Measurements from ENCODE around the gene TDRD12. TPM values are rescaled to one million over a fixed set of nuclear protein-coding genes. Genes with fewer than 3 reads are reported as not detected.

Gene TDRD12
- total RNA-seq, 4 donors from 2014 or later: 0.16 to 1.3 (median 0.73) TPM

DNA sequence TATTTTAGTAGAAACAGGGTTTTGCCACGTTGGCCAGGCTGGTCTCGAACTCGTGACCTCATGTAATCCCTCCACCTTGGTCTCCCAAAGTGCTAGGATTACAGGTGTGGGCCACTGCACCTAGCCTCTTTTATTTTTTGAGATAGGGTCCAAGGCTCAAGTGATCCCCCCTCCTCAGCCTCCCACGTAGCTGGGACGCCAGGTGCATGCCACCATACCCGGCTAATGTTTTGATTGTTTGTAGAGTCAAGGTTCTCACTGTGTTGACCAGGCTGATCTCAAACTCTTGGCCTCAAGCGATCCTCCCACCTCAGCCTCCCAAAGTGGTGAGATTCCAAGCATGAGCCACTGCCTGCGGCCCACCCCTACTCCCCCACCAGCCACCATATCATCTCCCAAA, 143.7 kb downstream of the TDRD12 start:
- no peak for TF ChIP-seq POLR2A (IDR thresholded peaks at IDR 0.05)
- TF ChIP-seq, protein P1, sequence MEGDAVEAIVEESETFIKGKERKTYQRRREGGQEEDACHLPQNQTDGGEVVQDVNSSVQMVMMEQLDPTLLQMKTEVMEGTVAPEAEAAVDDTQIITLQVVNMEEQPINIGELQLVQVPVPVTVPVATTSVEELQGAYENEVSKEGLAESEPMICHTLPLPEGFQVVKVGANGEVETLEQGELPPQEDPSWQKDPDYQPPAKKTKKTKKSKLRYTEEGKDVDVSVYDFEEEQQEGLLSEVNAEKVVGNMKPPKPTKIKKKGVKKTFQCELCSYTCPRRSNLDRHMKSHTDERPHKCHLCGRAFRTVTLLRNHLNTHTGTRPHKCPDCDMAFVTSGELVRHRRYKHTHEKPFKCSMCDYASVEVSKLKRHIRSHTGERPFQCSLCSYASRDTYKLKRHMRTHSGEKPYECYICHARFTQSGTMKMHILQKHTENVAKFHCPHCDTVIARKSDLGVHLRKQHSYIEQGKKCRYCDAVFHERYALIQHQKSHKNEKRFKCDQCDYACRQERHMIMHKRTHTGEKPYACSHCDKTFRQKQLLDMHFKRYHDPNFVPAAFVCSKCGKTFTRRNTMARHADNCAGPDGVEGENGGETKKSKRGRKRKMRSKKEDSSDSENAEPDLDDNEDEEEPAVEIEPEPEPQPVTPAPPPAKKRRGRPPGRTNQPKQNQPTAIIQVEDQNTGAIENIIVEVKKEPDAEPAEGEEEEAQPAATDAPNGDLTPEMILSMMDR (IDR thresholded peaks at IDR 0.05): no peak
- H3K4me3 ChIP-seq (ENCODE audit: low read depth, poor library complexity, severe bottlenecking): no peak overlapping the region
- 93 to 97% methylated on average over 8 of the region's 8 CpGs for WGBS, 2 donors
- peak in 1 of 2 donors; percentile 54 for DNase-seq (ENCODE audit: low spot score in 2 of 2)
- intact Hi-C loops (cut with DNase I; ENCODE audit: low total_unique reads): no loop called here

DNA sequence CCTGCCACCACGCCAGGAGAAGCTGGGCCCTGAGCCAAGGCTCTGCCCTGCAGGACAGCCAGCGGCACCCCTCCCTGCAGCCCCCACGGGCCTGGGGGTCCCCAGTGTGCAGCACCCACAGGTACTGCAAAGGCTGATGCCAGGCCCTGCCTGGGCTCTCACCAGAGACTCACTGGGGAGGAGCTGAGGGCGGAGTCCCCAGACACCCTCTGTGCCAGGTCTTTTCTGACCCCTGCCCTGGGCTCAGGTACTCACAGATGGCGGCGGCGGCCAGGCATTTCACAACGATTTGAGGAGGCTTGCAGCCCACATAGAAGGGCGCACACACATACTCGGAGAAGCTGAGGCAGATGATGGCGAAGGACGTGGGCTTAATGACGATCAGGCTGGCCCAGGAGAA, 144.3 kb downstream of the TDRD12 start:
- no peak overlapping the region for H3K4me3 ChIP-seq (ENCODE audit: low read depth, poor library complexity, severe bottlenecking)
- DNase-seq (ENCODE audit: low spot score in 2 of 2): peak in 1 of 2 donors; percentile 56
- WGBS, 2 donors: 88 to 90% methylated on average over 11 to 12 of the region's 13 CpGs
- TF ChIP-seq, protein P1 (IDR thresholded peaks at IDR 0.05): no peak
- no peak for TF ChIP-seq POLR2A (IDR thresholded peaks at IDR 0.05)
- intact Hi-C loops (cut with DNase I; ENCODE audit: low total_unique reads): no loop called here

DNA sequence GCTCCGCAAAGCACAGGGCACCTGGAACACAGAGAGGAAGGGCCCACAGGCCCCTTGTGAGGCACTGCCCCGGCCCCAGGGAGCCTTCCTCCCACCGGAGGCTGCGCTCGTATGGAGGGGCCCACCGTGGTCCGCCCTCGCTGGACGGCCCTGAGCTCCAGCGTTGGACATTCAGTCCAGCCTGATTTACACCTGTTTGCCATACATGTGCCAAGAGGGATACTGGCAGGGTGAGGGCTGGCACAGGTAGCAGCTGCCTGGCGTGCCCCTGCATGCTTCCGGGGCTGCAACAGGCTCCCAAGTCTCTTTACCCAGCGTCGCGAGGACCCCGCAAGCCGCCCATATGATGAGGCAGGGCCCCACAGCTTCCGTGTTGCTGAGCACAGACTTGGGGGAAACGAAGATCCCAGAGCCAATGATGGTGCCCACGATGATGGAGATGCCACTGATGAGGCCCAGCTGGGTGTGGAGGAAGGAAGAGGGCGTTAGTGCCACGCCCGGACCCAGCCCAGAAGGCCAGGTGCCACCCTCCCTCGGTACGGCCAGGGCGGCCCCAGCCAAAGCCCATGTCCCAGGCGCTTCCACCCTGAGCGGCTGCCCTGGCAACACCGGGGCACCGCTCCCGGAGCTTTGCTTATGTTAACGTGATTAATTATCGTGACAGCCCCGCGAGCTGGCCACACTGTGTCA, 144.9 kb downstream of the TDRD12 start:
- WGBS, 2 donors: 85 to 88% methylated on average over 32 to 34 of the region's 35 CpGs
- no peak for TF ChIP-seq POLR2A (IDR thresholded peaks at IDR 0.05)
- TF ChIP-seq, protein P1 (IDR thresholded peaks at IDR 0.05): no peak
- intact Hi-C loops (cut with DNase I; ENCODE audit: low total_unique reads): no loop called here
- peak in 1 of 2 donors; percentile 70 for DNase-seq (ENCODE audit: low spot score in 2 of 2)
- no peak overlapping the region for H3K4me3 ChIP-seq (ENCODE audit: low read depth, poor library complexity, severe bottlenecking)

DNA sequence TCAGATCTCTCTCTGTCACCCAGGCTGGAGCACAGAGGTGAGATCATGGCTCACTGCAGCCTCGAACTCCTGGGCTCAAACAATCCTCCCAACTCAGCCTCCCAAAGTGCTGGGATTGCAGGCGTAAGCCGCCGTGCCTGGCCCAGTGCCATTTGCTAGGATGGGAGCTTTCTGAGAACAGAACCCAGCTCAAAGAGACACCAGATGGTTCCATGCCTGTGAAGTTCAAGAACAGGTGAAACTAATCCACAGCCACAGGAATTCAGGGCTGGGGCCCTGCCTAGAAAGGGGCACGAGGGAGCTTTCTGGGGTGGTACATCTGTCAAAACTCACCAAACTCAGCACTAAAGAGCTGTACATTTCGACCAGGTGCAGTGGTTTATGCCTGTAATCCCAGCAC, 145.8 kb downstream of the TDRD12 start:
- no peak for DNase-seq (ENCODE audit: low spot score in 2 of 2)
- no peak overlapping the region for H3K4me3 ChIP-seq (ENCODE audit: low read depth, poor library complexity, severe bottlenecking)
- intact Hi-C loops (cut with DNase I; ENCODE audit: low total_unique reads): no loop called here
- no peak for TF ChIP-seq POLR2A (IDR thresholded peaks at IDR 0.05)
- TF ChIP-seq, protein P1 (IDR thresholded peaks at IDR 0.05): no peak
- 62 to 76% methylated on average over 6 of the region's 6 CpGs for WGBS, 2 donors

DNA sequence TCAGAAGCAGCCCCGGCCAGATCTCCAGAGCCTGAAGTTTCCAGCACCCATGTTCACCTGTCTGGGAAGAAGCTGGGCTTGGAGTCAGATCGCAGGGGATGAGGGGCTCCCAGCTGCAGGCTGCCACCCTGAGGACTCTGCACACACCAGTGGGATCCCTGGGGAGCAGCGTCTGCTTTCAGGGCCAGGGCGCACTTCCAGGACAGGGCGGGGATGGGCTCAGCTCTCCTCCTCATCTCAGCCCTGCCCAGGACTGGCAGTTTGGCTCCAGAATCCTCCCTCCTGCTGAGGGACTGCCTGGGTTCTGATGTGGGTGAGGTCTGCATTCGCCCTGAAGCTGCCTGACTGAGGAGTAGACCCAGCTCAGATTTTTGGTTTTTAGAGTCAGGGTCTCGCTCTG, 146.5 kb downstream of the TDRD12 start:
- DNase-seq (ENCODE audit: low spot score in 2 of 2): no peak
- TF ChIP-seq POLR2A (IDR thresholded peaks at IDR 0.05): no peak
- TF ChIP-seq, protein P1 (IDR thresholded peaks at IDR 0.05): no peak
- intact Hi-C loops (cut with DNase I; ENCODE audit: low total_unique reads): no loop called here

More for the DNA sequence above, 146.5 kb downstream of the TDRD12 start:
- H3K4me3 ChIP-seq (ENCODE audit: low read depth, poor library complexity, severe bottlenecking): no peak overlapping the region
- WGBS, 2 donors: 70 to 81% methylated on average over 7 of the region's 7 CpGs

Measured in lower leg skin (tissue), 4 donors.